Measurements from ENCODE around the gene RAD51B.

DNA sequence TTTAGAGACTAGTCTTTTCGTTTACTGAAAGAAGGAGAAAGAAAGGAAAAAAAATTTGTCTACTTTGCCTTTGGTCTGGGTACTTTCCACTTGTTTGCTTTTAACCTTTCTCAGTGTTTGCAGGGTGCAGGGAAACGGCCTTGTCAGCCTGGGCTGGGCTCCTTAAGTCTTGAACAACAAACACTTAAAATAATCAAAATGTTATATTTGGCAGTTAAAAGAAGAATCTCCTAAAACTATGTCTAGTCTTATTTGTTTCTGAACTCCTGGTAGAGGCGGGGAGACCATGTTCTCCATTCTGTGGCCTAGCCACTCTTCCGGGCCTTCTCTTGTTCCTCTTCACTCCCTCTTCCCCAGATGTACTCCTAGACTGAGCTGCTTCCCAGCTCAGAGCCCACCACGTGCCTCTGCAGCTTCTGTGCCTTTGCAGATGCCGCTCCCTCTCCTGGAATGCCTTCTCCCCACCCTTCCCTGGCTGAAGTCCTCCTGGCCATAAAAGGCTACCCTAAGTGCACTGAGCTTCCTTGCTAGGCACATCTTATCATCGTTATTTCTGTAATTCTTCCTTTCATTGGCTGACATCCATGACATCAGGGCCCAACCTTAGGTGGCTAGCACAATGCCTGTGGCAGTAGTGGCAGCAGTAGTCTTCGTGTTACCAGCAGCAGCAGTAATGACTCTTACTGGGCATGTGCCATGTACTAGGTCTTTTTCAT is 540.4 kb downstream of the RAD51B start:
- TF ChIP-seq, protein P1, sequence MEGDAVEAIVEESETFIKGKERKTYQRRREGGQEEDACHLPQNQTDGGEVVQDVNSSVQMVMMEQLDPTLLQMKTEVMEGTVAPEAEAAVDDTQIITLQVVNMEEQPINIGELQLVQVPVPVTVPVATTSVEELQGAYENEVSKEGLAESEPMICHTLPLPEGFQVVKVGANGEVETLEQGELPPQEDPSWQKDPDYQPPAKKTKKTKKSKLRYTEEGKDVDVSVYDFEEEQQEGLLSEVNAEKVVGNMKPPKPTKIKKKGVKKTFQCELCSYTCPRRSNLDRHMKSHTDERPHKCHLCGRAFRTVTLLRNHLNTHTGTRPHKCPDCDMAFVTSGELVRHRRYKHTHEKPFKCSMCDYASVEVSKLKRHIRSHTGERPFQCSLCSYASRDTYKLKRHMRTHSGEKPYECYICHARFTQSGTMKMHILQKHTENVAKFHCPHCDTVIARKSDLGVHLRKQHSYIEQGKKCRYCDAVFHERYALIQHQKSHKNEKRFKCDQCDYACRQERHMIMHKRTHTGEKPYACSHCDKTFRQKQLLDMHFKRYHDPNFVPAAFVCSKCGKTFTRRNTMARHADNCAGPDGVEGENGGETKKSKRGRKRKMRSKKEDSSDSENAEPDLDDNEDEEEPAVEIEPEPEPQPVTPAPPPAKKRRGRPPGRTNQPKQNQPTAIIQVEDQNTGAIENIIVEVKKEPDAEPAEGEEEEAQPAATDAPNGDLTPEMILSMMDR (IDR thresholded peaks at IDR 0.05; ENCODE audit: low read length) = no peak
- no peak for TF ChIP-seq EZH2 (optimal IDR thresholded peaks at IDR 0.05; ENCODE audit: low read depth, low read length)
- no peak for TF ChIP-seq EZH2phosphoT487 (IDR thresholded peaks at IDR 0.05; ENCODE audit: low read length)
